Stimulated activated CD8-positive, alpha-beta memory T cell treated with anti-CD3 and anti-CD28 coated beads, Interleukin-4, amount 100 ng/mL, for 48 hours (primary cell): ENCODE measurements around the gene INKA1.
A peak's percentile ranks its signal among the peaks of the same experiment; 100 is the strongest.
"Not testable (repeated sequence)": the region's sequence is repeated elsewhere in the genome, so short reads cannot be mapped to it uniquely, and the experiment has no call there.

Experiments used
- DNase-seq: peaks from one replicate; pipeline ENCODE4 v3.0.0-alpha.2; 2020

The INKA1 gene

DNA sequence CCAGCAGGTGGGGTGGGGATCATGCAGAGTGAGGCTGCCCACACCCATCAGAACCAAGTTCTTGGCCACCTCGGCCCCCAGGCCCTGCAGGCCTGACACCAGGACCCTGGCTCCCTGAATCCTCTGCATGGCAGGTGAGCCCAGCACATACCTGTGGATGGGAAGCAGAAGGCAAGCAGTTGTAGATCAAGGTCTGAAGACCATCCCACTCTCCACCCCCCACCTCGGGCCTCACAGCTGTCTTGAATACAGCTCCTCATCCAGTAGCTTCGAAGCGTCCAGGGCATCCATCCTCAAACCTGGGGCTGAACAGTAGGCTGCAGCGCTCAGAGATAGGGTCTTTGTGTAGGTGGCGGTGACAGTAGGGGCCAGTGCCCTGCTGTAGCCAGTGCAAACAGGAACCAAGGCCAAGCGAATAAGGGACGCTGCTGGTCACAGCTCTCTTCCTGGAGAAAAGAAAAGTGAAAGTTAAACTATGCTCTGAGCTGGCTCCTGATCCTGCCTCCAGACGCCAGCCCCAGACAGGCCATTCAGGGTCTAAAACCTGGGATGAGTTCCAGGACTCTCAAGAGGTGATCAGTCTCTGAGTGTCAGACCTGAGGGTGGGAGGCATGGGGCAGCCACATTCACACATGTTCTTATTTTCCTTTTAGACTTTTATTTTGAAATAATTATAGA, 10.6 kb downstream of the INKA1 start, which contains the start of gene UBA7:
TSS of gene UBA7 (minus strand) at position 457 of the 678 bp plus-strand sequence. CDS start at position 291, 166 bp downstream.
- peak; percentile 53 for DNase-seq

DNA sequence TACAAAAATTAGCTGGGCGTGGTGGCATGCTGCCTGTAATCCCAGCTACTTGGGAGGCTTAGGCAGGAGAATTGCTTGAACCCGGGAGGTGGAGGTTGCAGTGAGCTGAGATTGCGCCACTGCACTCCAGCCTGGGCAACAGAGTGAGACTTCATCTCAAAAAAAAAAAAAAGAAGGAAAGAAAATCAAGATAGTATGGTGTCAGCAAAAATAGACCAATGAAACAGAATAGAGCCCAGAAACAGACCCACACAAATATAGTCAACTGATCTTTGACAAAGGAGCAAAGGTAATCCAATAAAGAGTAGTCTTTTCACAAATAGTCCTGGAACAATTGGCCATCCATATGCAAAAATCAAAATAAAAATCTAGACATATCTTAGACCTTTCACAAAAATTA, 20.1 kb downstream of the INKA1 start:
- not testable (repeated sequence) for DNase-seq

DNA sequence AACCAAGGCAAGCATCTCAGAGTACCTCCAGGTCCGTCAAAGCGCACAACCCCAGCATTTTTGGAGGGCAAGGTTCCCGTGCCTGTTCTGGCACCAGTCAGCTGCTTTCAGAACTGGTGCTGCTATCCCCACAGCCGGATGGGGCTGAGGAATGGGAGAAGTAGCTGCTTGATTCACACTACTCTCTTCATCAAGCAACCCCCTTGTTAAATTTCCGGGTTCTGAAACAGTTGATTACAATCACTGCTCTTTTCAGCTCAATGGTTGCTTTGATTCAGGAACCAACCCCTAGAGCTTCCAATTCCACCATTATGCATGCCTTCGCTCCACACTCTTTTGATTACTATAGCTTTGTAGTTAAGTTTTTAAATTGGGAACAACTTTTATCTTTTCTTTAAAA, 23.0 kb downstream of the INKA1 start:
- DNase-seq = no peak

DNA sequence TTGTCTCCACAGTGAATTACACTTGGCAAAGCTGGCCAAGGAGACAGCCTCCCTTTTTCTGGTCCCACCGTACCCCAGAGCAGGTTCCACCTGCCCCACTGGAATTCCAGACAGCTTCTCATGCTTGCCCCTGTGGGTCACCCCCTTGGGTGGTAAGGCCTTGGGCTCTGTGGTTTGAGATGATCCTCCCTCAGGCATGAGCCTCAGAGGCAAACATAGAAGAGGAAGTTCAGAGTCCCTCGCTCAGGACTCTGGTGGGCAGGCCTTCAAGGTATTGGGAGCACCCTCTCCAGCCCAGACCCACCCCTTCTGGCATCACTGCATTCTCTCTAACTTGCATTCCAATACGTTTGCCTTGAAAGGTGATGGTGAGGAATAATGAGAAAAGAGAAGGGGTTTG, 28.3 kb downstream of the INKA1 start:
- no peak for DNase-seq

DNA sequence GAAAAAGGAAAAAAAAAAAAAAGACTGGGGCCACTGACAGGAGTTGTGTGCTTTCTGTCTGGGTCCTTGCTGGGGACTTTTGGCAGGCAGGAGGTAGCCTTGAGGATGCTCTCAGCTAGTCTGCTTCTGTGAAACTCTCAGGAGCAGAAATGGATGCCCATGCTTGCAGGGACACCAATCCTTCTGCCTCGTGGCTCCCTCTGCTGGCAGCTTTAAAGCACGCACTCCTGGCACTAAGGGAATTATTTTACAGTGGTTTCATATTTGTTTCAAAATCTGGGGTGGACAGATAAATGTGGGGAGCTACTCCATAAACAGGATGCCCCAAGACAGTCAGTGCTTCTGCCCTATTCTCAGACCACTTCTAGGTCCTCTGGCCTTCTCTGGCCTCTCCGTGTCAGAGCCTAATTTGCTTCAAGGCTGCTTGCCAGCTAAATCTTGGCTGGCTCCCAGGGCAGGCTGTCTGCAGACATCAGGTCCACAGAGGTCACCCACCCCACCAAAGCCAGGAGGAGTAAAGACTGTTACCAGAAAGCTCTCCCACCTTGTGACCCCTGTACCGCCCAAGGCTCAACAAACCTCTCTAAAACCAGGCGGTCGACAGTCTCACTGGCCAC, 36.2 kb downstream of the INKA1 start:
- DNase-seq = peak; percentile 85

DNA sequence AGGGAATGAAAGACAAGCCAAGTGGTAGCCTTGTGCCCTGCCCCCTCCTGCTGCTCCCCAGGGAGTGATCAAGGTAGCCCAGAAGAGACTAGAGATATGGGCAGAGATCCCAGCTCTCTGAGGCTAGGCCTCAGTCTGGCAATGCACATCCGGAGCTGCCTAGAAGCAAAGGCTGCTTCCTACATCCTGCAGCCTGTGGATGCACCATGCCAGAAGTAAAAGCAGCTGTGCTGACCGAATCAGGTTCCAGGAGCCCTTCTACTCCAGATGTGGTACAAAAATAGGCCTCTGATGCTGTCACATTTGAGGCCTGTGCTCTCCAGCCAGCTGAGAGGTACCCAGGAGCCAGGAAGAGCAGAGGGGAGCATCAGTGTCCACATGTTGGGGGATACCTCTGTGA, 37.3 kb downstream of the INKA1 start:
- DNase-seq = no peak

DNA sequence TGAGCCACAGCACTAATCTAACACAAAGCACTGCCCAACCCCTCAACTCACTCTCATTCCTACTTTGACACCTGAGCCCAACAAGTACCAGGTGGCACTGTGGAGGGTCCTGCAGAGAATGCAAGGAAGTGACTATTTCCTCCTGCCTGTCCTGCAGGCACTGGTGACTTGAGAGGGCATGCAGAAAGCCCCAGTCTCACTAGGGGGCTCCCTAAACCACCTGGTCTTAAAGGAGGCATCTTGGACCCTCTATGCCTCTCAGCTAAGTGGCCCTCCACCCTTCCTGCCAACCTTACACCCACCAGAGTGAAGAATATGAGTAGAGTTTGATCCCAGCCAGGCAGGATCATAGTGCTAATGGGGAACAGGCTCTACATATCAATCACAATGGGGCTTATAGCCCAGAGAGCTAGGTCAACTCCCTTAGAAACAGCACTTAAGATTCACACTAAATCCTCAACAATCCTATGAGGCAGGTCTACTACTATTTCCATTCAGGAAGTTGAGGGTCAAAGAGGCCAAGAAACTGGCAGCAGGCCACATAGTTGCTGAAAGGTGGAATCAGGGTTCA, 38.1 kb downstream of the INKA1 start:
- DNase-seq = peak; percentile 30

DNA sequence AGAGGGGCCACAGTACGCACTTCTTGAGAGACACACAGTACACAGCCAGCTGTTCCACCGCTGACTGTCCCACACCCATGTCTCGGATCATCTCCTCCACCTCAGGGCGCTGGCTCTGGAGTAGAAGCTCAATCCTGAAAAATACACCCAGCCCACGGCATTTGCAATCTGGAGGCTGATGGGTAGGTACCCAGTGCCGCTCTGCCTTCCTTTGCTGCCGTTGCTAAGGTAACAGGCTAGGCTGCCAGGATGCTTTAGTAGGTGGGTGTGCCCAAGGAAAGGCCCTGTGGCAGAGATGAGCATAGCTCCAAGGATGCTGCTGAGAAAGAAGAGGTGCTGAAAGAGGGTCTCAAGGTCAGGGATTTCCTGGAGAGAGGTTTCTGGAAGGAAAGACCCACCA, 38.7 kb downstream of the INKA1 start:
- no peak for DNase-seq

DNA sequence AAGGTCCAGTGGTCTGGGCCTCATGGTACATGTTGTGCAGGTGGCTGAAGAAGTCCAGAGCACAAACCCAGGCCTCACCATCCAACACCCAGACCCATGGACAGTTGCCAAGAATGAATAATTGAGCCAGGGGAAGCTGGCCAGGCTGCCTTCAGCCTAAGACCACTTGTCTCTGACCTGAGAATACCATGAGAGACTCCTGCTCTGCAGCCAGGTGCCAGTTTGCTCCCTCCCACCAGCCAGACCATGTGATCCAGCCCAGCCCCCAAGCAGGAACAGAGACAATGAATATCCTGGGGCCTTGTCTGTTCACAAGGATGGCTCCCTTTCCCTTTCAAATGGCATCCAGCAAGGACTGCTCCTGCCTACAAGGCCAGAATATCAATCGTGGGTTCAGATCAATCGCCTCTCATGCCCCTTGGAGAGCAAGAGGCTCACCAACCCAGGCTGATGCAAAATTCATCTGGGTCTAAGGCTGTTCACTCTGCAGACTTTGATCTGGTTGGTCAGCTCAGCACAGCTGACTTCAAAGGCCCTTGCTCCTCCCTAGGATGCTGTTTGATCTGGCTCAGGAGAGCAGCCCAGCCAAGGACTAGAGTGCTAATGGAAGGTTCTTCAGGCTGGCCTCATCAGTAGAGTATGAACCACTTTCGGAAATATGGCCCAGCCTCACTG, 39.9 kb downstream of the INKA1 start:
- DNase-seq = no peak

DNA sequence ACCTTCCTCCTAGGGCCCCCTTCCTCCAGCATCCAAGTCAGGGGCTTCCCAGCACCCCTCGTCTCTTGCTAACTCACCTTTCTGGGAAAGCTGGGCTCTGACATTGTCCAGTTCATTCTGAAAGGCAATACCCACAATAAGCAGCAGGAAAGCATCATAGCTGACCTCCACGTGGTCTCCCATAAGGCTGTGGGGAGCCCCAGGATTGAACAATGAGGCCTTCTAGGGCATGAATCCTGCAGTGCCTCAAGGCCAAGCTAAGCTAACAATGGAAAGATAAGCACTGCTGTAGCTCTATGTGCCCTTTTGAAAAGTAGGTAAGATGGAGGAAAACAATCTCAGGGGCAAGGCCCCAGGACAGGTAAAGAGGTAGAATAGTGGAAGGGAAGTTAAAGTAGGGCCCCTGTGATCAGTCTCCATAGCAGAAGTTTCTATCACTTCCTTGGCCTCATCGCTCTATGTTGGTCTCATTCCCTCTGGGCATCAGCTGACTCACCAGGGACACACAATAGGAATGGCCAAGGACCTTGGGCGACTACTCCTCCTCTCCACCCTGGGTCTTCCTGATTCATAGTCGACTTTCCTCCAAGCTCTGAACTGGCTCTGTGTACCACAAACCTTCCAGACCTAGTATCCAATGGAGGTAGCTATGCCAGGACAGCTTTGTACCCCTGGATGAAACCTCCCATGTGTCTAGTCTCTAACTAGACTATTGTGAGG, 41.6 kb downstream of the INKA1 start:
- no peak for DNase-seq

DNA sequence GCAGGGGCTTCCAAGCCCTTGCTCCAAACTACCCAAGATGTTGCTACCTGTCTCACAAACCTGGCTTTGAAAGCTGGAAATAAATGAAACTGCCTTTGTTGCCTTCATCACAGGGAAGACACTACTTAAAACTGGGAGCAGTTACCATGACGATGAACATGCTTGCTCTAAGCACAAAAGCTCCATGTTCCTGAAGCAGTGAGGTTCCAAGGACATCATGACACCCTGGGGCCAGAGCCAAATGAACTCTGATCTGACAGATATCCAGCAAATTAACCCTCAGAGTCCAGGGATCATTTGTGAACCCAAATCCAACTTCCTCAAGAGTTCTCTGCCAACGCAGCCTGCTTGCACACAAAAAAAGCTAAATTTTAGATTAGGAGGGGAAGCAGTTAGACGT, 42.6 kb downstream of the INKA1 start:
- DNase-seq = no peak
